ENCODE measurements around the gene HES5. TPM values are rescaled to one million over a fixed set of nuclear protein-coding genes. Genes with fewer than 3 reads are reported as not detected.

The HES5 gene
- total and polyA plus RNA-seq, 10 of the 15 experiments (the other 5 are each of a cell fraction or from before 2014, with no cell fraction given), result 0.12 to 0.15 TPM; not detected in 8

GRCh38 chr1:2526824-2527555 lies 3.1 kb downstream of the HES5 start (continued):
- TF ChIP-seq YY1 (IDR thresholded peaks at IDR 0.05; ENCODE audit: low read depth, low read length) (no peak), RB1 (IDR thresholded peaks at IDR 0.05; ENCODE audit: borderline replicate concordance) (no peak), JUNB (IDR thresholded peaks at IDR 0.05) (no peak; the same call in 1 of the 2 replicates)

GRCh38 chr1:2525920-2526823 lies 3.9 kb downstream of the HES5 start, which contains the start of gene PANK4:
Gene PANK4 (minus strand): TSS chr1:2526596. CDS start chr1:2526587, 9 bp downstream.
- POLR2A ChIA-PET, result interaction anchor here (0.6 to 3.7 kb wide), 16 partner anchors 16 to 1131 kb away, joined by 3 to 22 read pairs (median 5); partner anchors contain the start of genes MORN1, PEX10 and RER1
- RAD21 ChIA-PET (ENCODE audit: unreplicated experiment), result interaction anchor here (0.6 to 5.9 kb wide), 16 partner anchors 14 to 331 kb away, joined by 3 to 86 read pairs (median 4); partner anchors contain the start of genes FAAP20, MORN1, RER1 and TNFRSF14
- Histone ChIP-seq H3K9ac (ENCODE audit: control insufficient read depth, insufficient read depth, low read length) (peak within 1 kb of the TSS; percentile 72), H3K27ac (ENCODE audit: control insufficient read depth, insufficient read depth) (peak within 1 kb of the TSS; percentile 47), H4K20me1 (ENCODE audit: control insufficient read depth, insufficient read depth) (peaks cover 3% of the 10 kb centered on the region; the same call in 1 of the 2 replicates), H3K4me2 (ENCODE audit: control insufficient read depth, insufficient read depth) (peak within 1 kb of the TSS; percentile 97), H2AFZ (ENCODE audit: control insufficient read depth, low read depth, low read length) (peak within 1 kb of the TSS; percentile 79), H3K9me3 (replicated peaks; ENCODE audit: control insufficient read depth, insufficient read depth, low read length) (no peaks in the 10 kb centered on the region), H3K4me1 (ENCODE audit: control insufficient read depth, insufficient read depth, low read length) (peaks cover 25% of the 10 kb centered on the region), H3K79me2 (ENCODE audit: control insufficient read depth, insufficient read depth, low read length) (peaks cover 36% of the 10 kb centered on the region), H3K36me3 (ENCODE audit: control insufficient read depth in 2 of 2, insufficient read depth in 2 of 2, low read length in 1 of 2) (peaks cover 0 to 3% of the 10 kb centered on the region in 2 experiments; a peak in 2 of 4 replicates), H3K27me3 (replicated peaks in 1 of 2; ENCODE audit: control insufficient read depth in 2 of 2, insufficient read depth in 2 of 2, low read length in 1 of 2) (peaks cover 4 to 14% of the 10 kb centered on the region in 2 experiments; a peak in 3 of 4 replicates), H3K4me3 (peak within 1 kb of the TSS; percentile 98)
- FAIRE-seq (peak; percentile 92), ATAC-seq (peak; percentile 89), DNase-seq (ENCODE audit: low read depth, low spot score) (no peak)
- BruUV-seq (replicated peaks), result no TSS peak
- CTCF ChIA-PET, result interaction anchor here (0.6 to 3.8 kb wide), 11 partner anchors 13 to 110 kb away, joined by 3 to 28 read pairs (median 4); no protein-coding TSS in a partner anchor
- WGBS (ENCODE audit: insufficient coverage, insufficient replicate concordance, low lambda C conversion rate, missing lambda C conversion rate), result under 1% methylated on average over 83 of the region's 107 CpGs
- intact Hi-C loops (cut with micrococcal nuclease; ENCODE audit: unreplicated experiment), result loop anchor here (1.0 to 2.0 kb wide), 2 partner anchors 22 to 111 kb away; no protein-coding TSS in a partner anchor
- SMC1A ChIA-PET (ENCODE audit: uncharacterized antibody, unreplicated experiment), result interaction anchor here (0.6 to 1.9 kb wide), 7 partner anchors 21 to 390 kb away, joined by 3 to 15 read pairs (median 3); no protein-coding TSS in a partner anchor
- in situ Hi-C loops (cut with MboI), result loop anchor here (10.0 kb wide), 1 partner anchor 321 kb away; no protein-coding TSS in a partner anchor
- peak; percentile 66 for TF ChIP-seq GATAD2B (conservative IDR thresholded peaks at IDR 0.05; ENCODE audit: low read depth)
- TF ChIP-seq POLR2A (IDR thresholded peaks at IDR 0.05; ENCODE audit: low read depth, low read length), result peak; percentile 91
- TF ChIP-seq CREB1 (IDR thresholded peaks at IDR 0.05; ENCODE audit: low read depth), result peak; percentile 49; the same call in 1 of the 2 replicates
- no peak for TF ChIP-seq MYB (IDR thresholded peaks at IDR 0.05; ENCODE audit: borderline replicate concordance, low read depth, low read length)
- TF ChIP-seq HSF1 (IDR thresholded peaks at IDR 0.05; ENCODE audit: low read depth, low read length), result peak; percentile 74; the same call in 1 of the 2 replicates
- peak; percentile 26 for TF ChIP-seq RELA (IDR thresholded peaks at IDR 0.05; ENCODE audit: borderline replicate concordance, partially characterized antibody)
- TF ChIP-seq POU2F2 (IDR thresholded peaks at IDR 0.05; ENCODE audit: borderline replicate concordance, low read depth, low read length), result peak; percentile 94
- TF ChIP-seq TAF1 (IDR thresholded peaks at IDR 0.05; ENCODE audit: borderline replicate concordance, low read depth, low read length), result peak; percentile 83
- TF ChIP-seq SMARCA5 (IDR thresholded peaks at IDR 0.05), result 0 out of 2 replicates have a peak, but pooled peaks have one; percentile 38
- peak; percentile 97 for TF ChIP-seq YY1 (IDR thresholded peaks at IDR 0.05; ENCODE audit: low read depth, low read length)
- TF ChIP-seq MEF2B (IDR thresholded peaks at IDR 0.05; ENCODE audit: partially characterized antibody, poor library complexity, severe bottlenecking), result no peak
- TF ChIP-seq NR2F1 (conservative IDR thresholded peaks at IDR 0.05), result no peak; the same call in 1 of the 2 replicates
- no peak for TF ChIP-seq GABPA (IDR thresholded peaks at IDR 0.05; ENCODE audit: low read depth)
- peak; percentile 67; the same call in 1 of the 2 replicates for TF ChIP-seq ATF3 (IDR thresholded peaks at IDR 0.05; ENCODE audit: borderline replicate concordance, extremely low read depth, low read depth, low read length)
- TF ChIP-seq SIN3A (IDR thresholded peaks at IDR 0.05; ENCODE audit: low read depth, low read length), result peak; percentile 22; the same call in 1 of the 2 replicates
- TF ChIP-seq STAT1 (conservative IDR thresholded peaks at IDR 0.05), result peak; percentile 73; the same call in 1 of the 2 replicates
- TF ChIP-seq SIX5 (IDR thresholded peaks at IDR 0.05; ENCODE audit: low read depth, low read length, severe bottlenecking), result peak; percentile 99
